ENCODE results near the gene ERAL1.
"Not testable (repeated sequence)": the region's sequence is repeated elsewhere in the genome, so short reads cannot be mapped to it uniquely, and the experiment has no call there.

ERAL1 gene

GRCh38 chr17:28855336-28855679 lies 492 bp downstream of the ERAL1 start:
- no peak for DNase-seq

GRCh38 chr17:28856028-28856574 lies 1.3 kb downstream of the ERAL1 start:
- DNase-seq: no peak

GRCh38 chr17:28857905-28858800 lies 3.3 kb downstream of the ERAL1 start:
- DNase-seq: no peak

GRCh38 chr17:28858801-28859355 lies 4.1 kb downstream of the ERAL1 start:
- no peak for DNase-seq

GRCh38 chr17:28860363-28860808 lies 5.6 kb downstream of the ERAL1 start:
- no peak for DNase-seq

- no peak for DNase-seq
Measured at GRCh38 chr17:28861393-28862203, 6.8 kb downstream of the ERAL1 start.

- DNase-seq: no peak
Measured at GRCh38 chr17:28862561-28862960, 7.7 kb downstream of the ERAL1 start.

GRCh38 chr17:28863953-28864352 lies 9.1 kb downstream of the ERAL1 start:
- no peak for DNase-seq

GRCh38 chr17:28864991-28865849 lies 10.4 kb downstream of the ERAL1 start:
- no peak for DNase-seq

- no peak for DNase-seq
Measured at GRCh38 chr17:28865946-28866752, 11.3 kb downstream of the ERAL1 start.

GRCh38 chr17:28867276-28867675 lies 12.5 kb downstream of the ERAL1 start:
- no peak for DNase-seq

- no peak for DNase-seq
Measured at GRCh38 chr17:28871056-28871579, 16.3 kb downstream of the ERAL1 start.

GRCh38 chr17:28873839-28874238 lies 19.0 kb downstream of the ERAL1 start:
- no peak for DNase-seq

GRCh38 chr17:28874750-28875149 lies 19.9 kb downstream of the ERAL1 start:
- no peak for DNase-seq

- no peak for DNase-seq
Measured at GRCh38 chr17:28875848-28876550, 21.2 kb downstream of the ERAL1 start.

- not testable (repeated sequence) for DNase-seq
Measured at GRCh38 chr17:28877150-28877711, 22.4 kb downstream of the ERAL1 start.

- DNase-seq: no peak
Measured at GRCh38 chr17:28878158-28878910, 23.5 kb downstream of the ERAL1 start.

- peak; percentile 81 for DNase-seq
Measured at GRCh38 chr17:28878981-28879380, 24.2 kb downstream of the ERAL1 start.

GRCh38 chr17:28879886-28880571 lies 25.2 kb downstream of the ERAL1 start:
- DNase-seq: no peak

Data from NCI-H510A treated with DMSO at 0.1 percent for 48 hours (cell line).